ENCODE data around the gene PFKL. TPM values are rescaled to one million over a fixed set of nuclear protein-coding genes. Genes with fewer than 3 reads are reported as not detected.
"Not testable (repeated sequence)": the region's sequence is repeated elsewhere in the genome, so short reads cannot be mapped to it uniquely, and the experiment has no call there.

Gene PFKL
- total and polyA plus RNA-seq, 2 donors (not counting 1 experiment from before 2014, with no cell fraction given): 54.8 to 125 TPM

- Histone ChIP-seq H3K36me3 (ENCODE audit: control insufficient read depth, insufficient read depth, low read length) (no peaks in the 10 kb centered on the region), H3K79me2 (ENCODE audit: control insufficient read depth, insufficient read depth, low read length) (no peaks in the 10 kb centered on the region), H3K9ac (ENCODE audit: insufficient read depth, low read length) (no peak overlapping the region), H3K27me3 (ENCODE audit: control insufficient read depth, insufficient read depth, low read length) (no peaks in the 10 kb centered on the region), H2AFZ (ENCODE audit: low read length) (no peak overlapping the region), H3K4me3 (replicated peaks in 1 of 4; ENCODE audit: control extremely low read depth in 1 of 4, insufficient read depth in 1 of 4, low read depth in 3 of 4, low read length in 4 of 4) (no peak overlapping the region), H3K27ac (ENCODE audit: insufficient read depth, low read length) (no peak overlapping the region), H3K9me3 (ENCODE audit: control insufficient read depth, insufficient read depth, low read depth, low read length) (no peaks in the 10 kb centered on the region), H4K20me1 (ENCODE audit: control insufficient read depth, extremely low read depth, insufficient read depth, low read length) (no peaks in the 10 kb centered on the region), H3K4me1 (ENCODE audit: control insufficient read depth, extremely low read depth, insufficient read depth, low read length) (no peaks in the 10 kb centered on the region), H3K4me2 (ENCODE audit: extremely low read depth, insufficient read depth, low read length) (no peak overlapping the region)
- DNase-seq (ENCODE audit: low read depth in 2 of 2): no peak
- no peak for TF ChIP-seq EZH2 (IDR thresholded peaks at IDR 0.05; ENCODE audit: low read length, missing control alignments)
- TF ChIP-seq, protein P1, sequence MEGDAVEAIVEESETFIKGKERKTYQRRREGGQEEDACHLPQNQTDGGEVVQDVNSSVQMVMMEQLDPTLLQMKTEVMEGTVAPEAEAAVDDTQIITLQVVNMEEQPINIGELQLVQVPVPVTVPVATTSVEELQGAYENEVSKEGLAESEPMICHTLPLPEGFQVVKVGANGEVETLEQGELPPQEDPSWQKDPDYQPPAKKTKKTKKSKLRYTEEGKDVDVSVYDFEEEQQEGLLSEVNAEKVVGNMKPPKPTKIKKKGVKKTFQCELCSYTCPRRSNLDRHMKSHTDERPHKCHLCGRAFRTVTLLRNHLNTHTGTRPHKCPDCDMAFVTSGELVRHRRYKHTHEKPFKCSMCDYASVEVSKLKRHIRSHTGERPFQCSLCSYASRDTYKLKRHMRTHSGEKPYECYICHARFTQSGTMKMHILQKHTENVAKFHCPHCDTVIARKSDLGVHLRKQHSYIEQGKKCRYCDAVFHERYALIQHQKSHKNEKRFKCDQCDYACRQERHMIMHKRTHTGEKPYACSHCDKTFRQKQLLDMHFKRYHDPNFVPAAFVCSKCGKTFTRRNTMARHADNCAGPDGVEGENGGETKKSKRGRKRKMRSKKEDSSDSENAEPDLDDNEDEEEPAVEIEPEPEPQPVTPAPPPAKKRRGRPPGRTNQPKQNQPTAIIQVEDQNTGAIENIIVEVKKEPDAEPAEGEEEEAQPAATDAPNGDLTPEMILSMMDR (conservative IDR thresholded peaks at IDR 0.05 in 1 of 2, IDR thresholded peaks at IDR 0.05 in 1 of 2; ENCODE audit: low read depth in 1 of 2, low read length in 2 of 2): no peak
These were observed 59.5 kb downstream of the PFKL start for GRCh38 chr21:44359396-44359795.

DNA sequence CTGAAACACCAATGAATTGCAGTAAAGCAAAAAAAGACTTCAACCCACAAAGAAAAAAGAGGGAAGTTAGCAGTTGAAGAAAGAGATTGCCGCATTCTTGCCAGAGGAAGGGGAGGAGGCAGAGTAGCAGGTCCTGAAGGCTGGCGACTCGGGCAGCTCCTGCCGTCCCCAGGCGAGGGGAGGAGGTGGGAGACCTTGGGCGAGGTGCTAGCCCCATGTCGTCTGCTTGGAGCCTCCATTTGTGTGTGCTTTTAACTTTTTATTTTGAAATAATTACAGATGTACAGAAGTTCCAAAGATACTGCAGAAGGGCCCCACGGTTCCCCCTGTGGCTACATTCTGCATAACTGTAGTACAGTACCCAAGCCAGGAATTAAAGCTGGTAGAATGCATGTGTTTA, 60.3 kb downstream of the PFKL start:
- Histone ChIP-seq H3K9ac (ENCODE audit: insufficient read depth, low read length) (no peak overlapping the region), H3K27ac (ENCODE audit: insufficient read depth, low read length) (no peak overlapping the region), H3K9me3 (ENCODE audit: control insufficient read depth, insufficient read depth, low read depth, low read length) (no peaks in the 10 kb centered on the region), H3K79me2 (ENCODE audit: control insufficient read depth, insufficient read depth, low read length) (no peaks in the 10 kb centered on the region), H3K4me2 (ENCODE audit: extremely low read depth, insufficient read depth, low read length) (no peak overlapping the region), H3K4me1 (ENCODE audit: control insufficient read depth, extremely low read depth, insufficient read depth, low read length) (no peaks in the 10 kb centered on the region), H2AFZ (ENCODE audit: low read length) (no peak overlapping the region), H3K36me3 (ENCODE audit: control insufficient read depth, insufficient read depth, low read length) (no peaks in the 10 kb centered on the region), H4K20me1 (ENCODE audit: control insufficient read depth, extremely low read depth, insufficient read depth, low read length) (no peaks in the 10 kb centered on the region), H3K27me3 (ENCODE audit: control insufficient read depth, insufficient read depth, low read length) (no peaks in the 10 kb centered on the region), H3K4me3 (replicated peaks in 1 of 4; ENCODE audit: control extremely low read depth in 1 of 4, insufficient read depth in 1 of 4, low read depth in 3 of 4, low read length in 4 of 4) (no peak overlapping the region)
- TF ChIP-seq EZH2 (IDR thresholded peaks at IDR 0.05; ENCODE audit: low read length, missing control alignments): no peak
- DNase-seq (ENCODE audit: low read depth in 2 of 2): no peak

- H3K4me3 ChIP-seq (replicated peaks in 1 of 4; ENCODE audit: control extremely low read depth in 1 of 4, insufficient read depth in 1 of 4, low read depth in 3 of 4, low read length in 4 of 4); H3K4me2 ChIP-seq (ENCODE audit: extremely low read depth, insufficient read depth, low read length); H3K9ac ChIP-seq (ENCODE audit: insufficient read depth, low read length); H3K9me3 ChIP-seq (ENCODE audit: control insufficient read depth, insufficient read depth, low read depth, low read length); DNase-seq (ENCODE audit: low read depth in 2 of 2); H3K4me1 ChIP-seq (ENCODE audit: control insufficient read depth, extremely low read depth, insufficient read depth, low read length); H2AFZ ChIP-seq (ENCODE audit: low read length); H3K27me3 ChIP-seq (ENCODE audit: control insufficient read depth, insufficient read depth, low read length); H3K27ac ChIP-seq (ENCODE audit: insufficient read depth, low read length); H3K79me2 ChIP-seq (ENCODE audit: control insufficient read depth, insufficient read depth, low read length); H3K36me3 ChIP-seq (ENCODE audit: control insufficient read depth, insufficient read depth, low read length); H4K20me1 ChIP-seq (ENCODE audit: control insufficient read depth, extremely low read depth, insufficient read depth, low read length): not testable (repeated sequence)
These were observed 62.0 kb downstream of the PFKL start for GRCh38 chr21:44361903-44362302.

DNA sequence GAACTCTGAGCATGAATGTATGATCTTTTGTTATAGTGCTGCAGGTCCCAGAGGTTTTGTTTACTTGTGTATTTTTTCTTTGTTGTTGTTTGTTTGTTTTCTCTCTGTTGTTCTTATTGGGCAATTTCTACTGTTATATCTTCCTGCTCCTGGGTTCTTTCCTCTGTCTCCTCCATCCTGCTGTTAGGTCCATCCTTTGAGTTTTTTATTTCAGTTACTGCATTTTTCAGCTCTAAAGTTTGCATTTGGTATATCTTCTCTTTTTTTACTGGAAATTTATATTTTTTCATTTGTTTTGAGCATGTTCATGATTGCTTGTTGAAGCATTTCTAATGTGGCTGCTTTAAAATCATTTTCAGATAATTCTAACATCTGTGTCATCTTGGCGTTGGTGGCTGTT, 63.4 kb downstream of the PFKL start:
- no peaks in the 10 kb centered on the region for H3K36me3 ChIP-seq (ENCODE audit: control insufficient read depth, insufficient read depth, low read length)
- no peak overlapping the region for H2AFZ ChIP-seq (ENCODE audit: low read length)
- no peak for DNase-seq (ENCODE audit: low read depth in 2 of 2)
- no peak overlapping the region for H3K4me3 ChIP-seq (replicated peaks in 1 of 4; ENCODE audit: control extremely low read depth in 1 of 4, insufficient read depth in 1 of 4, low read depth in 3 of 4, low read length in 4 of 4)
- H3K27ac ChIP-seq (ENCODE audit: insufficient read depth, low read length): no peak overlapping the region
- no peak for TF ChIP-seq EZH2 (IDR thresholded peaks at IDR 0.05; ENCODE audit: low read length, missing control alignments)
- TF ChIP-seq, protein P1 (conservative IDR thresholded peaks at IDR 0.05 in 1 of 2, IDR thresholded peaks at IDR 0.05 in 1 of 2; ENCODE audit: low read depth in 1 of 2, low read length in 2 of 2): no peak
- no peaks in the 10 kb centered on the region for H3K79me2 ChIP-seq (ENCODE audit: control insufficient read depth, insufficient read depth, low read length)
- H4K20me1 ChIP-seq (ENCODE audit: control insufficient read depth, extremely low read depth, insufficient read depth, low read length): no peaks in the 10 kb centered on the region
- no peaks in the 10 kb centered on the region for H3K27me3 ChIP-seq (ENCODE audit: control insufficient read depth, insufficient read depth, low read length)
- no peaks in the 10 kb centered on the region for H3K9me3 ChIP-seq (ENCODE audit: control insufficient read depth, insufficient read depth, low read depth, low read length)
- no peak overlapping the region for H3K4me2 ChIP-seq (ENCODE audit: extremely low read depth, insufficient read depth, low read length)
- no peaks in the 10 kb centered on the region for H3K4me1 ChIP-seq (ENCODE audit: control insufficient read depth, extremely low read depth, insufficient read depth, low read length)
- H3K9ac ChIP-seq (ENCODE audit: insufficient read depth, low read length): no peak overlapping the region
